Astrocyte of the hippocampus (primary cell): ENCODE measurements around the gene PREX1.

ENCODE experiments used
- DNase-seq: peaks from one replicate; pipeline ENCODE4 v3.0.0; 2011; ENCODE audit warnings: low read depth, low spot score

PREX1 gene

GRCh38 chr20:48624315-48625020 lies 203.3 kb downstream of the PREX1 start:
- DNase-seq, result no peak

- DNase-seq, result no peak
Observed at GRCh38 chr20:48623906-48624265, 203.9 kb downstream of the PREX1 start.

- no peak for DNase-seq
Observed at GRCh38 chr20:48623176-48623905, 204.5 kb downstream of the PREX1 start.

- no peak for DNase-seq
Observed at GRCh38 chr20:48622421-48622820, 205.4 kb downstream of the PREX1 start.

GRCh38 chr20:48621376-48622078 lies 206.3 kb downstream of the PREX1 start:
- no peak for DNase-seq

- peak; percentile 97 for DNase-seq
Observed at GRCh38 chr20:48620507-48621375, 207.1 kb downstream of the PREX1 start.

- DNase-seq, result no peak
Observed at GRCh38 chr20:48620154-48620506, 207.7 kb downstream of the PREX1 start.

- DNase-seq, result peak; percentile 21
Observed at GRCh38 chr20:48619126-48620101, 208.4 kb downstream of the PREX1 start.

GRCh38 chr20:48618631-48619030 lies 209.2 kb downstream of the PREX1 start:
- DNase-seq, result no peak

- DNase-seq, result no peak
Observed at GRCh38 chr20:48618052-48618451, 209.7 kb downstream of the PREX1 start.

- no peak for DNase-seq
Observed at GRCh38 chr20:48617481-48617880, 210.3 kb downstream of the PREX1 start.

- DNase-seq, result no peak
Observed at GRCh38 chr20:48616481-48616880, 211.3 kb downstream of the PREX1 start.

- no peak for DNase-seq
Observed at GRCh38 chr20:48615871-48616270, 211.9 kb downstream of the PREX1 start.

GRCh38 chr20:48614593-48615274 lies 213.1 kb downstream of the PREX1 start:
- peak; percentile 19 for DNase-seq

- DNase-seq, result no peak
Observed at GRCh38 chr20:48613926-48614325, 213.9 kb downstream of the PREX1 start.

- DNase-seq, result no peak
Observed at GRCh38 chr20:48612335-48612734, 215.5 kb downstream of the PREX1 start.

- DNase-seq, result no peak
Observed at GRCh38 chr20:48610996-48611395, 216.8 kb downstream of the PREX1 start.

GRCh38 chr20:48609491-48609978 lies 218.3 kb downstream of the PREX1 start:
- DNase-seq, result no peak

GRCh38 chr20:48608756-48609155 lies 219.0 kb downstream of the PREX1 start:
- no peak for DNase-seq

GRCh38 chr20:48607544-48607865 lies 220.3 kb downstream of the PREX1 start:
- DNase-seq, result no peak
